Measurements from ENCODE around the gene PATE1.

The PATE1 gene

GRCh38 chr11:125797641-125798040 is 51.6 kb downstream of the PATE1 start:
- DNase-seq: no peak
